Inflammatory macrophage treated with lipopolysaccharide for 4 hours (primary cell): ENCODE results near the gene DSN1.

Experiments
- DNase-seq: peaks from one replicate; pipeline ENCODE4 v3.0.0-alpha.2; 2020

DSN1 gene

DNA sequence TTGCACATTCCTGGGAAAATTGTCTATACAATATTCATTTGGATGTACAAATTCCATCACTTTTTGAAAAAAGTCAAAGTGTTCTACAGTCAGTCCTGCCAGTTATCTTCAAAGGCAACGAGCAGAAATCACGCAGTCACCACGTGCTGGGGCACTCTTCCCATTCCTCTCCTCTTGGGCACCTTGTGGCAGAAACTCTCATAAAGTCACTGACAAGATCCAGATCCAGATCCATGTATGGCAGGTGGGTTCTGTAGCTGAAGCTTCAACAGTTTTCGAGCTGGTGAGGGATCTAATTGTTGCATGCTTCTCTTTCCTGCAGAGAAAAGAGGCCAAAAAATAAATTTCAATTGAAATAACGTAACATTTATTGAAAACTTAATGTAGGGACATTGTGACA, 21.0 kb downstream of the DSN1 start:
- DNase-seq, result no peak

DNA sequence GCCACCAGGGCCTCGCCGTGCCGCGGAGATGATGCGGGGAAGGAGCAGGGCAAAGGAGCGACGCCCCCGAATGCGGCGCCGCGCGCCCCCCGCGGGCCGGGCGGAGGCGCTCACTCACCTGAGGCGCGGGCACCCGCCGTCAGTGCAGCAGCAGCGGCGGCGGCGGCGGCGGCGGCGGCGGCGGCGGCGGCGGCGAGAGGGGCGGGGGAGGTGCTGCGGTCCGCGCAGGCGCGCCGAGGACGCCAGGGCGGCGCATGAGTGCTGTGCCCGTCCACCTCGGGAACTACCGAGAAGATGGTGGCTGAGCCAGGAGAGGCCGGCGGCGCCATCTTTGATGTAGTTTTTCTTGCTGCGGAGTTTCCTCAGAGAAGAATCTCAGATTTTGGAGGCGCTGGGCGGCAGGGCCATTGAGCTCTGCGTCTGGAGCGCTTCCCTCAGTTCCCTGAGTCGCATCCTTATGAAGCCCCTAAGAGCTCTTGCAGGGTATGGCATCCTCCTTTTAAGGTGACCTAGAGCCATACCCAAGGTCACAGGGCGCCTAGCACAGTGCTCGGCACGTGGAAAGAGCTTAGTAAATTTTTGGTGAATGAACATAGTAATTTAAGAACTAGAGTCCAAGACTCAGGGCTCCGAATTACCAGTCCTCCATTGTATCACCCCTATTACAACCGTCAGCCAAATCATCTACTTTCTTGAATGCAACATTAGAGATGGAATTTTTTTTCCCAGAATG, 27.5 kb downstream of the DSN1 start, which contains the start of gene NDRG3:
Gene NDRG3 (minus strand): TSS at position 164 of the 733 bp plus-strand sequence. CDS start 24,355 bp downstream, outside the sequence.
- peak; percentile 95 for DNase-seq

DNA sequence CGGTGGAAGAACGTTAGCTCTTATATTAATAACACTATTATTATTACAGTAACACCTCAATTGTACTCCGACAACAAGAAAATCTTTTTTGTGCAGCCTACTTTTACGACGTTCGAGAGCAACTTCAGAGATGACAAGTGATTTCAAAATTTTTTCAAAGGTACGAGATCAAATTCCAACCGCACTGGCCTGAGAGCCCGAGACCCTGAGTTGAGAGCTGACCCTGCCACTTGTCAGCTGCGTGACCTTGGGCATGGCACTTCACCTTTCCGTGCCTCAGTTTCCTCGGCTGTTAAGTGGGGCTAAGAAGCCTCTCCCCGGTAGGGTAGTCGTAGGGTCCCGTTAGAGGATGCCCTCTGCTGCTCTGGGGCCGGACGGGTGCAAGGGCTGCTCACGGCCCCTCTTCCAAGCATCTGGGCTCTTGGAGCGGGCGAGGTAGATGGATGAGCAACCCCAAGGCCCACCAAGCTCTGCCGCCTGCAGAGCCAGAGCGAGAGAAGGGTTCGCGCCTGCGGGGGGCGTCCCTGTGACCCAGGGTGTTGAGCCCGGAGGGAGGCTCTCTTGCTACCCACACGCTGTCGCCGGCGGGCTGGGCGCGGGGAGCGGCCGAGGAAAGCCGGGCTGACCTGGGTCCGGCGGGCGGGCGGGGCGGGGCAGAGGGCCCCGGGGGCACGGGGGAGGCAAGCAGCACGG, 28.2 kb downstream of the DSN1 start:
- no peak for DNase-seq

DNA sequence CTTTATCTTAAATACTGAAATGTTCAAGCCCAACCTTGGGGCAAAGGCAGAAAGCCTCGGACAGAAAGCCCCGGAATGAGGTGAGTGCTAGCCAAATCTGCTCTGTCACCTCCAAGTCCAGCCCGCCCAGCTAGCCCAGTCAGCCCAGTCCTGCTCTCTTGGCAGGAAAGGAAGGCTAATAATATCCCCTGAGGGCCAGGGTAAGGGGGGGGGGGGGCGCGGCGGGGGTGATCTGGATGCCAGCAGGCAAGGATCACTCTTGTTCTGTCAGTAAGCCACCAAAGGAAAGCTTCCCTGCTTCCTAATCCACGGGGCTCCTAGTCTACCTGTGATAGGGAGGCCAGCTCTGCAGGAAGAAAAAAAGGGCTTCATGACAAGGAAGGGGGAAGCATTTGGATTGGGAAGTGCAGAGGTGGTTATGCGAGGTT, 28.8 kb downstream of the DSN1 start:
- no peak for DNase-seq

DNA sequence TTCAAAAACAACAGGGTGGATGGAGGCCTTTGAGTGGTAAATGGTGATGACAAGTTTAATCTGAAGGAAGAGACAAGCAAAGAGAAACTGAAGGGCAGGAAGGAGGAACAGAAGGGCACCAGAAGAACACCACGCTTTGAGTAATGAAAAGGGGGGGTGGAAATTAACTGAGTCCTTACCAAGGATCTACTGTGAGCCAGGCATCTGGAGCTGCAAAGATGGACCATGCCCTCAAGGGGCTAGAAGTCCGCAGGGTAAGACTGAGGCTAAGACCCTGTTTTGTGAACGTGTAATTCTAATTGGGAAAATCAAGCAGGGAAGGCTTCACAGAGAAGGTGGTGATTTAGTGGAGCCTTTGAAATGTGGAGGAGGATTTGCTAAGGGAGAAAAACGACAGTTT, 29.3 kb downstream of the DSN1 start:
- DNase-seq, result no peak

DNA sequence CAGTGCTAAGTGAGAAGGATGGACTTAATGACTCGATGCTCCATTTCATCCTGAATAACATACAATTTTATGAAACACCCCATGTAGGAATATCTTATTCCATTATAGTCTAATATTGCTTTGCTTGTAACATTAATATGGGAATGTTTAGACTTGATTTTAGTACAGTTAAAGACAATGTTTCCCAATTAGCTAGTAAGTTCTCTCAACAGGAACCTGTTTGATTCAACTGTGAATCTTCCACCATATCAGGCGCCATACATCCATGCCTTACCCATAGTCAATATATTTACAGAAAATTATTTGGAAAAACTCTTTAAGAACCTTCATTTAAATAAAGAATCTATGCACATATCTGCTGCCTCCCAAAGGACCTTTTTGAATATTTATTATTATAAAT, 31.0 kb downstream of the DSN1 start:
- no peak for DNase-seq

DNA sequence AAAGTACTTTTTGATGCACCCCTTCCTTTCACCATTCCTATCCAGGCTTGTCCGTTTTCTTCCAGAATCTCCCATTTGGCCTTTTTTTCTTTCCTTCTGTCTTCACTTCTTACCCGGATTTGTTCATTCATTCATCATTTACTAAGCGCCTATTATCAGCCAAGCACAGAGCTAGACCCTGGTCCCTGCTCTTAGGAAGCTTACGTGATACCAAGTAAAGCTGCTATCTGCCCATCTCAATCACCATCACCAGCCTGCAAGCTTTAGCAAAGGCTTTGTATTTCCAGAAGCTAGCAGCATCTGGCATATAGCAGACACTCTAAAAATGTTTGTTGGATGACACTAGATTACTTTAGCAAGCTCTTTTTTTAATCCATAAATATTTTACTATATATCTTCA, 32.5 kb downstream of the DSN1 start:
- DNase-seq, result no peak

DNA sequence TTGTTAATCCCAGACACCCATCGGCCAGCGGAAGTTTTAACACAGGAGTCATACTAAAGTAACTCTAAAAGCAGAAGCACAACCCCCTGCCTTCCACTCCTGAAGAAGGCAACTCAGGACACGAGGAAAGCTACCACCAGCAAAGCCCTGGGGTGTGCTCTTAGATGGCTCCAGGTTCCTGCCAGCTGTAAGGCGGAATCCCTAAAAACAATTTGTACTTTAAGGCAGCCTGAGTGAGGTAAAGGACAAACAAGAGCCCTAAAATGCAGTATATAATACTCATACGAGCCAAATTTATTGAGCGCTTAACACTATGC, 36.4 kb downstream of the DSN1 start:
- DNase-seq, result no peak

DNA sequence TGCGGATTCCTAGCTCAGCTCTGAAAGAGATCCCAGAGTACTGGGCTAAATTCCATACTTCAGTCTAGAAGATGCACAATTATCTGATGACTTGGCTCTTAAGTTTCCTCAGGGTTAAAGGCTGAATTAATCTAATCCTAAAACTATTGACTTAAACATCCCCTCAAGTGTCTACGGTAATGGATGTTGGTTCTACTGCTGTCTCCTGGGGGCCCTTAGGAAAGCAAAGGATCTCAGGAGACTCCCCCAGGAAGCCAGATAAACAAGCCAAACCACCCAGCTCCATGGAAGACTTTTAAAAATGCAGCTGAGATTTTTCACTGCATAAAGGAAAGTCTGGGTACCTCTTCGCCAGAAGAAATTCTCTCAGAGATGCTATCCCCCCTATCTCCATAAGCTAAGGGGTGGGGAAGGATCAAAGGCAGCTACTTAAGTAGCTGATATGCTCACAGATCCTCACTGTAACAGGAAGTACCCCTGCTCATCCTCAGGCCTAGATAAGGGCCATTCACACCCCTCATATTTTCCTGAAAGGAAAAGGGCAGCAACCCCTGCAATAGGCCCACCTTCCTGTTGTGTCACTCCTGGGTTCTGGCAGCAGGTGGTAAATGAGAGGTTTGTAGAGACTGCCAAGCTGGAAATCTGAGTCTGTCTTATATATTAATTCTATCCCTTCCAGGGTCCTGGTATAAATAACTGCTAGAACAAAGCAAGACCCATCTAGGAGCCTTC, 36.9 kb downstream of the DSN1 start:
- DNase-seq, result no peak

DNA sequence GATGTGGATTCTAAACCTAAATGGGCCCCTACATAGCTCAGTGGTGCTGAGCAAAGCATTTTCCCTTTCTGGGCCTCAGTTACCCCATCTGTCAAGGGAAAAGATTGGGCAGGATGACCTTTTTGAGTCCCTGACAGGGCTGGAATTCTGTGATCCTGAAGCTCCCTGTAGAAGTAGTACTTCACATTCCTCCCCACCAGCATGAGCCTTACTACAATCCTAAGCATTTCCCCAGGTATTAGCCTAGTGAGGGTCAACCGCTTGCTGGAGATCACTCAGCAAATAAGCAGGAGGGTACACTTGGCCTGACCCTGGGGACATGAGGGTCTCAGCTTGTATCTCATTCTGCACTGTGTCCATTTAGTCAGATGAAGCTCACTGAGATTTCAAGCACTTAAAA, 41.1 kb downstream of the DSN1 start:
- no peak for DNase-seq

DNA sequence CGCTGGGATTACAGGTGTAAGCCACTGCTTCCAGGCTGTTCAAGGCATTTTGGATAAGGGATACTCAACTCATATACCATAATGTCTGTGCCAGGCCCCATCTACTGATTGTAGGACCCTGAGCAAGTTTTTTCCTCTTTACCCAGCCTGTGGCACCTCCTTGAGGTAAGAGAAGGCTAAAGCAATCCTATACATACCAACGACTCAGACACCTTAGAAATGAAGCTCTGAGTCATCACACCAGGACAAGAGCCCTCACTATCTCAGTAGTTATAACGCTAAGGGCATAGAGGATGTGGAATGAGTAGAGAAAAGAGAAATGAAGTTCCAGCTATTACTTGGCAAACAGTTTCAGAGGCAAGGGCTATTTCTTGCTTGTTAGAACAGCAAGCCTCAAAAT, 44.6 kb downstream of the DSN1 start:
- DNase-seq, result no peak

DNA sequence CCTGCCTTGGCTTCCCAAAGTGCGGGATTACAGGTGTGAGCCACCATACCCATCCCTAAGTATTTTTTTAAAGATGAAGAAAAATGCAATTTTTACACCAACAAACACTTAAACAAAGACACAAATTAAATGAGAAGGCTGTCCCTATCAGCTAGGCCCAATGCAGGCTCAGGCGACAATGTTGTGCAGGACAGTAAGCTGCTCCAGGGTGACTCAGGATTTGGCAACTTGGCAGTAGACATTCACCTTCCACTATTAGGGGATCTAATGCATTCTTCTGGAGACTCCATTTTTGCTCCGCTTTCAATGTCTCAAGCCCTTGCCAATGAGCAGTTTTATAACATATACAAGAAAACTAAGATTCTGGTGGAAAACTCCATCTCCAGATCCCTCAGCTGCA, 47.4 kb downstream of the DSN1 start:
- DNase-seq, result no peak

DNA sequence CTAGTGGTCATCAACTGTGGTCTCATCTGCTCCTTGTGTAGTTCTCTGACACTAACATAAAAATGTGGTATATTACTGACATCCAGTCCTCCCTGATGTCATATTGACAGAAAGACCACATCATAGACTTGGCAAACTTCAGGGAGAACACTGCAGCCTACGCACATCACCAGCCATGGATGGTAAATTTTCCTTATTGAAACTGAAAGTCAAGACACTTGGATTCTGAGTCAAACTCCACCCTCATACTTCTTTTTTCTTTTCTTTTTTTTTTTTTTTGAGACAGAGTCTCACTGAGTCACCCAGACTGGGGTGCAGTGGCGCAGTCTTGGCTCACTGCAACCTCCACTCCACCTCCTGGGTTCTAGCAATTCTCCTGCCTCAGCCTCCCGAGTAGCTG, 53.1 kb downstream of the DSN1 start:
- DNase-seq, result peak; percentile 88

DNA sequence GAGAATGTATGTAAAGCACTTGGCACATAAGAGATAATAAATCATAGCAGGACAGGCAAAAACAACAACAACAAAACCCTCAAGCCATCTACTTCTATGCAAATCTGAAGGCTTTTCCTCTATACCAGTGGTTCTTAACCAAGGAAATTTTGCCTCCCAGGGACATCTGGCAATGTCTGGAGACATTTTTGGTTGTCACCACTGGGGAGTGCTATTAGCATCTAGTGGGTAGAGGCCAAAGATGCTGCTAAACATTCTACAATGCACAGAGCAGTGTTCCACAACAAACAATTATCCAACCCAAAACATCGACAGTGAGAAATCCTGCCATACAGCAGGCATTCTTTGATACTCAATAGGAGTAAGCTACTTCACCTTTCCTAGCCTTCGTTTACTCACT, 55.9 kb downstream of the DSN1 start:
- DNase-seq, result peak; percentile 46

DNA sequence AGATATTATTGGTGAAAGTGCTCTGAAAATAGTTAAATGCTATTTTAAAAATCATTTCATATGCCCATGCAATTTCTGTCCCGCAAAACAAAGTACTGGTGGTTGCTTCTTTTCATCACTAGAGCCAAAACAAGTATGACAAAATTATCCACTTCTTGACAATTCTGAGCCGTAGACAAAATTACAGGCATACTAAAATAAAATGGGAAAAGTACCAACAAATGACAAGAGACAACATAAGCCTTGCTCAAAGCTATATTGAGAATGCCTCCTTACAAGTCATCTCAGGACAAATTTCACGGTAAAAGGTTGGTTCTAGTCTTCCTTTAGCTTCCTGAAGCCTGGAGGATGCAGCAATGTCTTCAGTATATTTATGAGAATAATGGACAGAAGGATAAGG, 56.5 kb downstream of the DSN1 start:
- no peak for DNase-seq

DNA sequence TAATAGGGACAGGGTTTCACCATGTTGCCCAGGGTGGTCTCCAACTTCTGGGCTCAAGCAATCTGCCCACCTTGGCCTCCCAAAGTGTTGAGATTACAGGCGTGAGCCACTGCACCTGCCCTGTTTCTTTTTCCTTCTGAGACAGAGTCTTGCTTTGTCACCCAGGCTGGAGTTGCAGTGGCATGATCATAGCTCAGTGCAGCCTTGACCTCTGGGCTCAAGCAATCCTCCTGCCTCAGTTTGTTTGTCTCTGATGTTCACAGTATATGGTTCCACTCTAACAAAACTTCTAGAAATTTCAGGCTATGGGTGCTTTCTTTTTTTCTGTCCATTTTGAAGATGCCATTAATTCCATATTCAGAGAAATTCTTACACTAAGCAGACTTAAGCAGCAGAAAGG, 60.8 kb downstream of the DSN1 start:
- no peak for DNase-seq

DNA sequence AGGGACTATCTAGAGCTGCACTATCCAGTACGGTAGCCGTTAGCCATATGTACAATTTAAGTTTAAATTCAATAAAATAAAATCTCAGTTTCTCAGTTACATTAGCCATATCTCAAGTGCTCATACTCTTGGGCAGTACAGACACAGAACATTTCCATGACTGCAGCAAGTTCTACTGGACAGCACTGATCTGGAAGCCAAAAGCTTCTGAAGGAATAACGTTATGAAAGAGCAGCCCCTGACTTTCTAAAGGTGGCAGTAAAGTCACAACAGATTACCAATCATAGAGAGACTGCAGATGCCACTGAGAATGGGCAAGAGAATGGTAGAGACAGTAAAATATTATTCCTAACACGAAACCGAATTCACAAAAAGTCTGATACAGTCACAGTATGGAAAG, 64.4 kb downstream of the DSN1 start:
- DNase-seq, result no peak

DNA sequence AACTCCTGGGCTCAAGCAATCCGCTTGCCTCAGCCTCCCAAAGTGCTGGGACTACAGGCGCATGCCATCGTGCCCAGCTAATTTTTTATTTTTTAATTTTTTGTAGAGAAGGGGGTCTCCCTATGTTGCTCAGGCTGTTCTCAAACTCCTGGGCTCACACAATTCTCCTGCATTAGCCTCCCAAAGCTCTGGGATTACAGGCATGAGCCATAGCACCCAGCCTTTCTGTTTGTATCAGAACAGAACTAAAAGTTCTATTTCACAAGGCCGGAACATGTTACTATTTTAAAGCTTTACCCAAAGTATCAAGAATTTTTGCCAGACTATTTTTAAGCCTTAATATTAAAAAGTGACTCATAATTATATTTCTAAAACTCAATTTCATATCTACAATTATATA, 70.0 kb downstream of the DSN1 start:
- no peak for DNase-seq
